Measurements from ENCODE around the gene POLR2M.

DNA sequence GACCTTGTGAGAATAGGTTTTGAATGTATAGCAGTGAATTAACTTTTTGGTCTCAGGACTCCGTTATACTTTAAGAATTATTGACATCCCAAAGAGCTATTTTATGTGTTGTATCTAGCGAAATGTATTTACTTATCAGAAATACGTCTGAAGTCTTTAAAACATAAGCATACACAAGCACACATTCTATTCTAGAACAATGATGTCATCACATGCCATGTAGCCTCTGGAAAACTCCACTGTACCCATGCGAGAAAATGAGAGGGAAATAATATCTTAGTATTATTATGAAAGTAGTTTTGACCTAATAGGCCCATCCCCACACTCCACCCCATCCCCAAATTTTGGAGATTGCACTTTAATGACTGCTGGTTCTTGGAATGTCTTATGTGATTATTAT, 1.5 kb downstream of the POLR2M start:
- TF ChIP-seq POLR2AphosphoS5 (IDR thresholded peaks at IDR 0.05; ENCODE audit: low read depth) (no peak), EZH2 (IDR thresholded peaks at IDR 0.05; ENCODE audit: low read depth, unreplicated experiment) (no peak), ZNF114 (CRISPR knock-in tag; IDR thresholded peaks at IDR 0.05) (no peak), JUNB (IDR thresholded peaks at IDR 0.05; ENCODE audit: unreplicated experiment) (no peak)
- TF ChIP-seq, protein P1, sequence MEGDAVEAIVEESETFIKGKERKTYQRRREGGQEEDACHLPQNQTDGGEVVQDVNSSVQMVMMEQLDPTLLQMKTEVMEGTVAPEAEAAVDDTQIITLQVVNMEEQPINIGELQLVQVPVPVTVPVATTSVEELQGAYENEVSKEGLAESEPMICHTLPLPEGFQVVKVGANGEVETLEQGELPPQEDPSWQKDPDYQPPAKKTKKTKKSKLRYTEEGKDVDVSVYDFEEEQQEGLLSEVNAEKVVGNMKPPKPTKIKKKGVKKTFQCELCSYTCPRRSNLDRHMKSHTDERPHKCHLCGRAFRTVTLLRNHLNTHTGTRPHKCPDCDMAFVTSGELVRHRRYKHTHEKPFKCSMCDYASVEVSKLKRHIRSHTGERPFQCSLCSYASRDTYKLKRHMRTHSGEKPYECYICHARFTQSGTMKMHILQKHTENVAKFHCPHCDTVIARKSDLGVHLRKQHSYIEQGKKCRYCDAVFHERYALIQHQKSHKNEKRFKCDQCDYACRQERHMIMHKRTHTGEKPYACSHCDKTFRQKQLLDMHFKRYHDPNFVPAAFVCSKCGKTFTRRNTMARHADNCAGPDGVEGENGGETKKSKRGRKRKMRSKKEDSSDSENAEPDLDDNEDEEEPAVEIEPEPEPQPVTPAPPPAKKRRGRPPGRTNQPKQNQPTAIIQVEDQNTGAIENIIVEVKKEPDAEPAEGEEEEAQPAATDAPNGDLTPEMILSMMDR (conservative IDR thresholded peaks at IDR 0.05; ENCODE audit: low read depth in 2 of 2) = no peak
- TF ChIP-seq, protein P2, sequence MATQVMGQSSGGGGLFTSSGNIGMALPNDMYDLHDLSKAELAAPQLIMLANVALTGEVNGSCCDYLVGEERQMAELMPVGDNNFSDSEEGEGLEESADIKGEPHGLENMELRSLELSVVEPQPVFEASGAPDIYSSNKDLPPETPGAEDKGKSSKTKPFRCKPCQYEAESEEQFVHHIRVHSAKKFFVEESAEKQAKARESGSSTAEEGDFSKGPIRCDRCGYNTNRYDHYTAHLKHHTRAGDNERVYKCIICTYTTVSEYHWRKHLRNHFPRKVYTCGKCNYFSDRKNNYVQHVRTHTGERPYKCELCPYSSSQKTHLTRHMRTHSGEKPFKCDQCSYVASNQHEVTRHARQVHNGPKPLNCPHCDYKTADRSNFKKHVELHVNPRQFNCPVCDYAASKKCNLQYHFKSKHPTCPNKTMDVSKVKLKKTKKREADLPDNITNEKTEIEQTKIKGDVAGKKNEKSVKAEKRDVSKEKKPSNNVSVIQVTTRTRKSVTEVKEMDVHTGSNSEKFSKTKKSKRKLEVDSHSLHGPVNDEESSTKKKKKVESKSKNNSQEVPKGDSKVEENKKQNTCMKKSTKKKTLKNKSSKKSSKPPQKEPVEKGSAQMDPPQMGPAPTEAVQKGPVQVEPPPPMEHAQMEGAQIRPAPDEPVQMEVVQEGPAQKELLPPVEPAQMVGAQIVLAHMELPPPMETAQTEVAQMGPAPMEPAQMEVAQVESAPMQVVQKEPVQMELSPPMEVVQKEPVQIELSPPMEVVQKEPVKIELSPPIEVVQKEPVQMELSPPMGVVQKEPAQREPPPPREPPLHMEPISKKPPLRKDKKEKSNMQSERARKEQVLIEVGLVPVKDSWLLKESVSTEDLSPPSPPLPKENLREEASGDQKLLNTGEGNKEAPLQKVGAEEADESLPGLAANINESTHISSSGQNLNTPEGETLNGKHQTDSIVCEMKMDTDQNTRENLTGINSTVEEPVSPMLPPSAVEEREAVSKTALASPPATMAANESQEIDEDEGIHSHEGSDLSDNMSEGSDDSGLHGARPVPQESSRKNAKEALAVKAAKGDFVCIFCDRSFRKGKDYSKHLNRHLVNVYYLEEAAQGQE (IDR thresholded peaks at IDR 0.05; ENCODE audit: unreplicated experiment) = no peak
